HG02678 (cell line): ENCODE results near the gene ACAP1.

Source experiments
- ATAC-seq: cut with Tn5 transposase; IDR thresholded peaks from one replicate; pipeline ENCODE4 v1.9.1; 2021; ENCODE audit warnings: mild to moderate bottlenecking, moderate library complexity; ENCODE audit not compliant: unreplicated experiment

The ACAP1 gene

DNA sequence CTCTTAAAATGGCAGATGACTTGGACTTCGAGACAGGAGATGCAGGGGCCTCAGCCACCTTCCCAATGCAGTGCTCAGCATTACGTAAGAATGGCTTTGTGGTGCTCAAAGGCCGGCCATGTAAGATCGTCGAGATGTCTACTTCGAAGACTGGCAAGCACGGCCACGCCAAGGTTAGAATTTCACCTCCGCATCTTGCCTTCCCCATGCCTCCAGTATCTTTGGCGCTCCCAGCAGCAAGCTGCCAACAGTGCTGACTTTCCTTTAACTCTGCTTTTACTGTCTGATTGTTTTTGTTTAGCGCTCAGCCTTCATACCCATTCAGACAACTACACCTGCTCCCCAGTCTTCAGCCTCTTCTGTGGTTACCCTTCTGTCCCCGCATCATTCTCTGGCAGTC lies 26.7 kb upstream of the ACAP1 start:
- ATAC-seq, result no peak

DNA sequence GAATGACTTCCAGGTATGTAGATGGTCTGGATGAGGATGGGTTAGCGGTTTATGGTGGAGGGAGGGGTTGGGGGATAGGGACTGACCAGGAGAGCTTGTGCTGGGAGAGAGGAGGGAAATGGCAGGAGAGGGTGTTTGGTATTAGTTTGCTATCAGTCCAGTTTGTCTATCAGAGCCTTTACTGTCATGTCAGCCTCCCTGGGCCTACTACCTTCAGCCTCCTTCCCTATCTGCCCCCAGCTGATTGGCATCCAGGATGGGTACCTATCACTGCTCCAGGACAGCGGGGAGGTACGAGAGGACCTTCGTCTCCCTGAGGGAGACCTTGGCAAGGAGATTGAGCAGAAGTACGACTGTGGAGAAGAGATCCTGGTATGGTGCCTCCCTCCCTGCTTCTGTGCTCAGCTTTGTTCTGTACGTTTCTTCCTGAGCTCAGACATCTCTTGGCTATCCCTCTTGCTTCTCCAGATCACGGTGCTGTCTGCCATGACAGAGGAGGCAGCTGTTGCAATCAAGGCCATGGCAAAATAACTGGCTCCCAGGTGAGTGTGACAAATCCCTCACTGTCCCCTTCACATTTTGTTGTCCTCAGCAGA lies 25.1 kb upstream of the ACAP1 start:
- no peak for ATAC-seq

DNA sequence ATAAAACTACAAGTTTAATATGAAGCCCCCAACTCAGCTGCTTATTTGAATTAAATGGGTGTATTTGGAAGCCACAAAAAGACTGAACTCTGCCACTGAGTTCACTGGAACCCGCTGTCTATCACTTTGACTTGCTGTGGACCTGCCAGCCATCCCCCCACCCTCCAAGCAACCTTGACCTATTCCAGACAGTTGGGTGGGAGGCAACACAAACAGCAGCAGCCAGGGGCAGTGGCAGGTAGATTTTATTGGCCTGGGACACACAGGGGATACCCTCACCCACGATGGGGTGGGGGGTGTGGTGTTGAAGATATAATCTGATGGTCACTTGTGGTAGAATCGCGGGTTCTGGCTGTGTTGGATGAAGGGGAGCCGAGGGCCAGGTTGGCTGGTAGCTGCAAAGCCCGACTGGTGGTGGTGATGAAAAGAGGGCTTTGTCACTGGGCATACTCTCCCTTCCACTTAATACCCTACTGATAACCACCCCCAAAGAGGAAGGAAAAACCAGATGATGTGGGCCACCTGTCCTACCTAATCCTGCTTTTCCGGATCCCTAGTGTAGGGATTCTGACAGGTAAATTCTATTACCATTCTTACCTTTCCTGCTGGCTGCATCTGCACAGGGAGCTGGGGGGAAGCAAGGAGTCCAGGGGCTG lies 23.8 kb upstream of the ACAP1 start:
- ATAC-seq, result no peak

DNA sequence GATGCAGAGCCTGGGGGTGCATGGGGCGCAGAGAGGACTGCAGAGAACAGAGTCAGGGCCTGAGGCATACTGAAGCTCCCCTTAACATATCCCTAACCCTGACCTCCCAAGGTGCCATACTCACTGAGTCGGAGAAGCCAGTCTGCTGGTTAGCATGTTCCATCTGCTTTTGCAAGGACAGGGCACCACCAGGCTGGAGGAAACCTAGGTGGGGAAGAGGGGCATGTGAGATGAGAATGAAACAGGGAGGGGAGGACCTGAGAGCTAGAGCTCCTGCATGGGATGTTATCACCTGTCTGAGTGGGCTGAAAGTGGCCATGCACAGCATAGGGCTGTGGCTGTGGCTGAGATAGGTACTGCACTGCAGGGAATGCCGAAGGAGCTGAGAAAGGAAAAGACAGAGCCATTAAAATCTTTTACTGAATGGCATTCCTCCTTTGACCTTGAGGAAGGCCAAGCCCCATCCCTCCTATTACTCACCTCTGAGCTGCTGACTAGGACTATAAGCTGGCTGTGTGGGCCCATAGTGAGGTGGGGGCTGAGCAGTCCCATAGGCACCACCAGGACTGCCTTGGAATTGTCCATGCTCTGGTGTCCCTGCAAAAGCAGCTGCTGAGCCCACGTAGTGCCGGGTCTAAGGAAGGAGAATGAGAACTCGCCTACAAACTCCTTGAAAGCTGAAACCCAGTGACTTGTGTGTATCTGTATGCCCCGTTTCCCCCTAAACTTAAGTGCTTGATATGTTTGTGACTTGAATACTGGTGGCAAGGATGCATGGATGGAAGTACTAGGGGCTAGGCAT lies 23.0 kb upstream of the ACAP1 start:
- no peak for ATAC-seq

DNA sequence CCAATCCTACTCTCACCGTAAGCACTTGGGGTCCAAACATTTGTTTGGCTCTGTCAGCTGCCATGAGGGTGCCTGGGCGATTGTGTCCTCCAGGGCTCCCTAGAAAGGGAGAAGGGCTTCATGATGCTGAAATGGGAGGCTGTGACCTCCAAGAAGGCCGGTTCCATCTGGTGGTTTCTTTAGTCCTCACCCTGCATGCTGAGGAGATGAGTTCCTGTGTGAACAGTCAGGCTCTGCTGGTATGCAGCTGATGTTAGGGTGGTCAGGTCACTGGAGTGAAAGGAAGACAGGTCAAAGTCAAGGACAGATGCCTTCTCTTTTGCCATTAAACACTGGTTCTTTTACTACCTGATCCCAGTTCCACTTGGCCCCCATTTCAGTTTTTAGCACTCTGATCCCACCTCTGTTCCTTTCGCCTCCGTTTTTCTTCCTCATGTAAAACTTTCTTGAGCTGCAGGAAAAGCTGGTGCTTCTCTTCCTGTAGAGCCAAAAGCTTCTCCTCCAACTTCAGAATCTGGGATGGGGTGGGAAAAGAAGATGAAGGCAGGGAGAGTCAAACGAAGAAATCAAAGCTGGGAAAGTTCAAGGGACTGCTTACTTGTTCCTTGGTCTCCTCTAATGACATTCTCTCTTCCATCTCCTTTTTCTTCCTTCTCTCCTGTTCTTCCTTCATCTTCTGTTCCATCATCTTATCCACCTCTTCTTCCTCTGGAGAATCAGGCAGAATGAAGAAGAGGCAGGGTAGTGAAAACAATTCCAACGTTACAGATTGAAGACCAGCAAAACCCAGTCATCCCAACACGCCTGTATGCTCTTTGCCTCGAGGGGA lies 22.2 kb upstream of the ACAP1 start:
- no peak for ATAC-seq

DNA sequence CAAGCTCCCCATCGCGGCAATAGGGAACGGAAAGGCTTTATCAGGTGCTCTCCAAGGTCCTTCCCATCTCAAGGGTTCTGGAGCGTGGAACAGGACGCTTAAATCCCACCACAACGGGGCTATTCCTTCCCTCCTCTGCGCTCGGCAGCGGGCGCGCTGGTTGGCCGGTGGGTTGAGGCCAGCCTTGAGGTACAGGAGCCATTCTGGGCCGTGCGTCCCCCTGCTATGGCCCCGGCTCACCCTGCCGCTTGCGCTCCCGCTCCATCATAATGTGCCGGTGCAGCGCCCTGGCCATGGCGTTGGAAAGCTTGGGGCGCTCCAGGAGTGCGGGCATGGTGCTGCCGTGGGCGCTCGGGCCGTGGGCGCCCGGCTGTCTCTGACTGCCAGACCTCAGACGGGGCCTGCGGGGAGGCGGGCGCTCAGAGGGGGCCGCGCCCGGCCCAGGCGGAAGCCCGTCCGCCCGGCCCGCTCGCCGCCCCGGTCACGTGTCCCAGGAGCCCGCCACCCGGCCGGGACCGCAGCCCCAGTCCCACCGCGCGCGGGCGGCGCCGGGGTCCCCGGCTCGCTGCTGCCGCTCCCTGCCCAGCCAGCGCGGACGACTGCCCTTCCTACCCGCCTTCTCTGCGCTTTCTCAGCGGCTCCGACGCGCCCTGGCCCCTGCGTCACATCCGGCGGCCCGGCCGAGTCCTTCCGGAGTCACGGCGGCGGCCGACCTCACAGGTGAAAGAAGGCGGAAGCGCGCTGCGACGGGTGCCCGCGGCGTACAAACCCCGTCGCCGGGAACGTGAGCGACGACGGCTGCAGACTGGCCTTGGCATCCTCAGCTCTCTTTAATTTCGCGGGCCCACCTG lies 21.4 kb upstream of the ACAP1 start, which contains the start of gene GPS2:
GPS2 (minus strand) TSS at position 642 of the 851 bp plus-strand sequence; CDS start at position 334, 308 bp downstream.
- ATAC-seq, result peak; percentile 87

DNA sequence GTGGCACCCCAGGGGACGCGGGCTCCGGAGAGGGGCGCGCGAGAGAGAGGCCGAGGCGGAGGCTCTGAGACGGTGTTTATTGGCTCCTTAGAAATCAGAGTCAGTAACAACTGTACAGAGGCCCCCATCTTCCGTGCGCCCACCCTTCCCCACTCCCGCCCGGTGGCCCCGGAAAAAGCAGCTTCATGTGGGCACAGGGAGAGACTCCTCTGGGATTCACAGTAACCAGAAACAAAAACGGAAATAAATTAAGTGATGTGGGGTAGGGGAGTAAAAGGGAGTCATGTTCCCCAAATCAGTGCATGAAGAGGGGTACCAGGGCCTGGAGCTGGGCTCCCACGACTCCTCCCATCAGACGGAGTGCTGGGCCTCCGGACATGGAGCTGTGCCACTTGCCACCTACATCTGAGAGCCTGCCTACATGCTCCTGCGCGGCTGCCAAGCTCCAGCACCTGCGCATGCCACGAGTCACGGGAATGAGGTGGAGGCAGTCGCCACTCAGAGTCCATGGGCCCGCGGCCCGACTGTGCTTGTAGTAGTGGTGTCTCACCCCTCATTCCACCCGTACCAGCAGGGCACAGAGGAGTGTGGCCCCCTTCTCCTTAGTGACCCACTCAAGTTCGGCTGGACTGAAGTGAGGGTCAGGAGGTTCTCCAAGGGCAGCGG lies 20.6 kb upstream of the ACAP1 start:
- no peak for ATAC-seq

DNA sequence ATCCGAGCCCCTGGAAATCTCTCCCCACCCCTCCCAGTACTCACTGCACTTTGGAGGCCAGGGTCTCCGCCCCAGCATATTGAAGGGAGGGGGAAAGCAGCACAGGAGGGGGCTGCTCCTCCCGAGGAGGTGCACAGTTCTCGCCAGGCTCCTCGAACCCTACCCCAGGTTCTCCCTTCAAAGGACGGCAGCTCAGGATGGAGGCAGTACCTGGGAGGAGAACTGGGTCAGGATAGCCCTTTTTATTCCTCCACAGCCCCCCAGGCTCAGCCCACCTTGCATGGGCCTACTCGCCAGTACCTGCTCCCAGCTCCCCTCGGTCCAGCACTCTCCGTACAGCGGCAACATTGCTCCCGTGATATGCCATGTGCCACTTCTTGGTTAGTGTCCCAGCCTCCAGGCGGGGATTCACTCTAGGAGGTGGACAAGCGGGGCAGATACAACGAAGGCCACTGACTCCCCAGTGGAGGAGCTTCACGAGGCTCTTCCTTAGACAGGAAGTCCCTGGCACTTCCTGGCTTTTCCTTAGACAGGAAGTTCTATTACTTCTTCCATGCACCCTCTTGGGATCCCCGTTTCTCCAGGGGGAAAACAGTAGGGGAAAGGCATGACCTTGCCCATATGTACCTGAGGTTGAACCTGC lies 19.0 kb upstream of the ACAP1 start:
- no peak for ATAC-seq

DNA sequence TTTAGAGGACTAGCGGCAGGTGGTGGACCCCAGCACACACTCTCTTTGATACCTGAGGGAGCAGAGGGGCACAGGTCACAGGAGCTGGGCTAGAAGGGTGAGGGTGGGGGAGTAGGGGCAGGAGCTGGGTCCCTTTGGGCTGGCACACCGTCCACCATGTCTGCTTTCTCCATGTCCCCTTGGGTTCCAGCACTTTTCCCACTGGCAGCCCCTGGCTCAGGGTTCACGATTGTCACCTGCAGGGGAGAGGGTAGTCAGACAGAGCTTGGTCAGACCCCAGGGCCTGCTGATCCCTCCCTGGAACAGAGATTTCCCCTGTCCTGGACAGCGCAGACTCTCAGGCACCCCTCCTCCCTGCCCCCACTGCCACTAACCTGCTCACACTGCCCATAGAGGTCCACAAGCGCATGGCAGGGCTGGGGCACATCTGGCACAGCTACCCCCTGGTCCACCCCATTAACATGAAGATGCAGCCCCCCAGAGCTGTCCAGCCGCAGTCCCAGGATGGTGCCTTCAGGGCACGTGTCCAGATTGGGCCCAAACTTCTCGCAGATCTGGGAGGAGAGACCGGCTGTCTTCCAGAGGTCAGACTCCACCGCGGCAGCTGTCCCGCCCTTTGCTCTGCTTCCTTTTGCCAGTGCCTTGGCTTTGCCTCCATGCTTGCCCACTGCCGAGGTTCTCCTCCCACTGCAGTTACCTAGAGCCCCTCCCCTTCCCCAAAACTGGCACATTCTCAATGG lies 18.0 kb upstream of the ACAP1 start:
- no peak for ATAC-seq

DNA sequence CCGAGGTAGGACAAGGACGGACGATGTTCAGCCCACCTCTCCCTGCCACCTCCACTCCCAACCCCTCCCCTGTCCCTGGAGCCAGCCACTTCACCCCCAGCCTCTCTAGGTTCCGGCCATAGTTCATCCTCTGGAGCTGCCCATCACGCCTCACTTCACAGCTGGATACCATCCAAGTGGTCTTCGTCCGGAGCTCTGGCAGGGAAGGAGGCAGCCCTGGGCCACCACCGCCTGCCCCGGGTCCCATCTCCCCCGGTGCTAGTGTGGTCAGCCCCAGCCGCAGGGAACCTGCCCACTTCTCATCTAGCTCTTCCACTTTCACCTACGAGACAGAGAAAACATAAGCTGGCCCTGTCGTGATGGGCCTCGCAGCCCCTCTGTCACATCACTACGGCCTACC lies 14.9 kb upstream of the ACAP1 start:
- no peak for ATAC-seq

DNA sequence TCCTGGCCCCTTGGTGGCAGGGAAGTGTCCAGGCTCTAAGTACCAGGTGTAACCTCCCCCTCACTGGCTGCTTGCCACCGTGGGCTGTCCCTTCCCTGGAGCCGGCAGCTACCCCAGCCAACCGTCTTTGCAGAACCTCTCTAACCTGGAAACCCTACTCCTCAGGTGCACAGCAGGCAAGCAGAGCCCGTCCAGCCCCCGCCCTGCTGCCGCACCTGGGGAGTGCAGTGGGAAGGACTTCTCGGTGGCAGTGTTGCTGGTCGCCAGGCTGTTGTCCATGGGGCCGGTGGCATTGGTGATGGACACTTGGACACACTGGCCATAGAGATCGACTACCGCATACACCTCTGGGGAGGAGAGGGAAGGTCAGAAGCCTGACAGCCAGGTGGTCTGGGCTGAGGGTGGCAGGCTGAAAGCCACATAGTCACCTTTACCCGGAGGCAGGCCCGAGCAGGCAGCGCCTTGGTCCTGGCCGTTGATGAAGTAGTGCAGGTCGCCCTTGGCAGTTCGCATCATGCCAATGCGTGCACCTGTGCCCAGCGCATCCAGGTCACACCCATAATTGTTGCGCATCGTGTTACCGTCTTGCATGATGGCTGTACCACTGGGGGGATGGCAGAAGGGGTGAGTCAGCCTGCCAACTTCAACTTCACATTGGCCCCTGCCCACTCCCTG lies 13.7 kb upstream of the ACAP1 start:
- ATAC-seq, result no peak

DNA sequence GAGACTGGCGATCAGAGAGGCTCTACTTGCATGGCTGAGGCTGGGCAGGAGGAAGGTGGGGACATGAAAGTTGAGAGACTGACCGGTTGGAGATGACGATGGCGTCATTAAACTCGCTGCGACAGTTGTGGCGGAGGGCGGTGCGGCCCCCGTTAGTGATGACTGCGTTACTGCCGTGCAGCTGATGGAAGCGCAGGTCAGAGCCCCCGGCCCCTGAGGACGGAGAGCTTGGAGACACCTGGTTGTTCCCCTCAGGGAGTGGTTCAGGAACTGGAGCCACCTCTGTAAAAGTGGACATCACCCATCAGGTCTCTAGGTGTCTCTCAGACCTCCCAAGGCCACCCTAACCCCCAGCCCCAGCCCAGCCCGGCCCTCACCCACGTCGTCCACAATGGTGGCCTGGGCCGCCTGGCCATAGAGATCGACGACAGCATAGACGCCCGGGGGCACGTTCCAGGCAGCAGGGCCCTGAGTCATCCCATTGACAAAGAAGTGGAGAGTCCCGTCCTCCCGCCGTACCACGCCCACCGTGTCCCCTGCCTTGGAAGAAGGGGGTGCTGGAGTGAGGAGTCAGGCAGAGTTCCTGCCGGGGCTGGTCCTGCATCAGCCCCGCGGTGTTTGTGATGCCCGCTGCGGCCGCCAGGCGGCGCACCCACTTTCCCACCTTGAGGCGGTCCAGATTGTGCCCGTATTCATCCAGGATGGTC lies 12.4 kb upstream of the ACAP1 start:
- no peak for ATAC-seq

DNA sequence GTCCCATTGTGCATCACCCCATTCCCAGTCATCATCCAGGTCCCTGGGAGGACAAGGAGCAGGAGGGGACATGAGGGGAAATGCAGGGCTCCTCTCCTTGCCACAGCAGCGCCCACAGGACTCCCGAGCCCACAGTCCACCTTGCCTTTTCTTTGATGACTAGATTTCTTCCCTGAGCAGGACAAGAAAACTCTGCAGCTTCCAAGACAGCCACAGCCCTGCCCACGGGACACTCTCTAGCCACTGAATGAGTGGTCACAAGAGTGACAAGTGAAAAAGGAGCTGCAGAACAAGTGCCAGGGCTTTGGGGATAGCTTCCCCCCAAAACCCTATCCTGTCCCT lies 11.9 kb upstream of the ACAP1 start:
- ATAC-seq, result no peak

DNA sequence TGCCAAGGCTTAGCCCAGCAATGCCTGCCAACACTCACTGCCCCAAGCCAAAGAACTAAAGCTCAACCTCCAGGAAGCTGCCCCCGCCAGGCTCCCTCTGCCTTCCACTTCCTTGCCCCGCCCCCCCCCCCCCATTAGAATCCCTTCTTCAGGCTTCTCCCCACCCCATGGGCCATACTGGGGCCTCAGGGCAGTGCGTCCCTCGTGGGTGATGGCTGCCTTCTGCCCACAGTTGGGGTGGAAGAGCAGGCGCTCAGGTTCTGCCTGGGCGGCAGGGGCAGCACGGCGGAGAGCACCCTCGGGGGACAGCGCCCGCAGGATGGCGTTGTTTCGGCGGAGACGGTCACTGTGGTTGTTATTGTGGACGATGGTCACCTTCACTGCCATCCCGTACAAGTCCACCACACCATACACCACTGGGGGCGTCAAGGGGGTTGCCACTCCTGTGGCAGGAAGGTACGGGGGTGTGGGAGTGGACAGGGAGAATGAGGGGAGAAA lies 11.2 kb upstream of the ACAP1 start:
- ATAC-seq, result no peak

DNA sequence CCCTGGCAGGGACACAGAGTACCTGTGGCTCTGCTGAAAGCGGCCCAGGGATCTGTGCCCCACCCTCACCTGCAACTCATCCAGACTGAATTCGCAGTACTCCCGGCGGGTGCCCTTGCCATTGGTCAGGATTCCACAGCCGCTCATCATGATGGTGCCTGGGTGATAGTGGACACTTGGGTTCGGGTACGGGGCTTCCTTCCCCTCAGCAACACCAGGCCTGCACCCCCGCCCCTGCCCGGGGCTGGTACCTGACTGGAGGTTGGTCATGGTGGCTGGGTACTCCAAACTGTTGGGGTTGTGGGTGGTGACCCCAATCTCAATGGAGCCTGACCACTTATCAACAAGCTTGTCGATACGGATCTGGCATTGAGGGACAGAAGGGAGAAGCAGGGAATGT lies 10.1 kb upstream of the ACAP1 start:
- ATAC-seq, result no peak

DNA sequence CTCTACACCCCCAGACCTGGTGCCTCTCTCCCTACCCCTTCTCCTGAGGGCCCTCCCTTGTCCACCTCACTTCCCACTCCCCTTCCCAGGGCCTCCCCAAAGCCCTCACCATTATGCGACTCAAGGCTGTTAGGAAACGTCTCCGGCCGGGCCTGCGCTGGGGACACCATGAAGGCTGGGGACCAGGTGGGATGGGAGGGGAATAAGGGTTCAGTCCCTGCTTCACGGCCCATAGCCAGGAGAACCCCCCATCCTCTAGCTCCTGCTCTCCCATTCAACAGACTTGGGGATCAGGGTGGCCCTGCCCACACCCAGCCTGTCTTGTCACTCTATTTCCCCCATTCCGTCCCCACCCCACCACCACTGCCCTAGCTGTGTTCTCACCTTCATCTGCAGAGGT lies 9.3 kb upstream of the ACAP1 start:
- no peak for ATAC-seq

DNA sequence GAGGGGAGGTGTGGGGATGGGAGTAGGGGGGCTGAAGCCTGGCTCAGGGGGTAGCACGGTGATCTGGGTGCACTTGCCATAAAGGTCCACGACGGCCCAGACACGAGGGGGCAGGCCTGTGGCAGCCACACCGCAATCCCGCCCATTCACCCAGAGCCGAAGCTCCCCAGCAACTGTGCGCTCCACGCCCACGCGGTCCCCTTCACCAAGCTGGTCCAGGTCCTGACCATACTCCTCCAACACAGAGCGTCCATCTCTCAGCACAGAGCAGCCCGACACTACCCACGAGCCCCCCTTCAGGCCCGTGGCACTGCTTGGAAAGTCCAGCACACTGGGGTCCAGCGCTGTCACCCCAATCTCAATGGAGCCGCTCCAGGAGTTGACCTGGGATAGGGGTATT lies 8.8 kb upstream of the ACAP1 start:
- no peak for ATAC-seq
